HG02943 (cell line): Measurements from ENCODE around the gene ARHGEF2.

ENCODE experiments used
- ATAC-seq: cut with Tn5 transposase; IDR thresholded peaks from one replicate; pipeline ENCODE4 v1.9.1; 2021; ENCODE audit warnings: mild to moderate bottlenecking, low read depth, moderate library complexity; ENCODE audit not compliant: unreplicated experiment

Gene ARHGEF2

GRCh38 chr1:155973723-155974122 is 4.6 kb downstream of the ARHGEF2 start:
- ATAC-seq: no peak

DNA sequence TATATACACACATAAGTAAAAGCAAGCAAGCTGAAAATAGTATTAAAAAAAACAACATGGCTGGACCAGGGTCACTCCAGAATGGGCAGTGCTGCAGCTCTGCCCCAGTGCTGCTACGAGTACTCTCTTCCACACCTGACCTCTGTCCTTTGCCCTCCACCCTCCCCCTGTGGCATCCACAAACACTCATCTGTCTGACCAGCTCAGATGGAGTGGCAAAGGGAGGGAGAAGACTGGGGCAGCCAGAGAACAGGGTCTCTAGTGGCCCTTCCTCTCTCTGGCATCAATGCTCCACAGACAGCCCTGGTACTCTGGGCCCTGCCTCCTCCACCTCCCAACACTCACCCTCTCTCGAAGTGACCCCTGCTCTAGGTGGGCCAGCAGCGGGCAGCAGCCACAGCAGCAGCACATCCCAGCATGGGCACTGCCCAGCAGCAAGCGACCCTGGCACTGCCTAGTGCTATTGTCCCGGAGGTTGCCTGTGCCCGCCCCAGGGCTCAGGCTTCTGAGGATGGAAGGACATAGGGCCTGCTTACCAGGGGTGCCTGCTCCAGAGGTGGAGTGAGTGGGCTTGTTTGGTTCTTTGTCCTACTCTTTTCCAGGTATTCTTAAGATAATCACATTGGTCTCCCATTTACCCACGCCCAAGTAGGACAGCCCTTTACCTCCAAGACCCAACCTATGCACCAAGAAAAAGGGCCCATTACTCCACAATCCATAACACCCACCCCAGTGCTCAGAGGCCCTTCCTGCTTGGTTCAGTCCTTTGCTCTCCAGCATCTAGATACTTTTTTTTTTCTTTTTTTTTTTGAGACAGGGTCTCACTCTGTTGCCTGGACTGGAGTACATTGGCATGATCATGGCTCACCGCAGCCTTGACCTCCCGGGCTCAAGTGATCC is 6.2 kb downstream of the ARHGEF2 start:
- no peak for ATAC-seq

DNA sequence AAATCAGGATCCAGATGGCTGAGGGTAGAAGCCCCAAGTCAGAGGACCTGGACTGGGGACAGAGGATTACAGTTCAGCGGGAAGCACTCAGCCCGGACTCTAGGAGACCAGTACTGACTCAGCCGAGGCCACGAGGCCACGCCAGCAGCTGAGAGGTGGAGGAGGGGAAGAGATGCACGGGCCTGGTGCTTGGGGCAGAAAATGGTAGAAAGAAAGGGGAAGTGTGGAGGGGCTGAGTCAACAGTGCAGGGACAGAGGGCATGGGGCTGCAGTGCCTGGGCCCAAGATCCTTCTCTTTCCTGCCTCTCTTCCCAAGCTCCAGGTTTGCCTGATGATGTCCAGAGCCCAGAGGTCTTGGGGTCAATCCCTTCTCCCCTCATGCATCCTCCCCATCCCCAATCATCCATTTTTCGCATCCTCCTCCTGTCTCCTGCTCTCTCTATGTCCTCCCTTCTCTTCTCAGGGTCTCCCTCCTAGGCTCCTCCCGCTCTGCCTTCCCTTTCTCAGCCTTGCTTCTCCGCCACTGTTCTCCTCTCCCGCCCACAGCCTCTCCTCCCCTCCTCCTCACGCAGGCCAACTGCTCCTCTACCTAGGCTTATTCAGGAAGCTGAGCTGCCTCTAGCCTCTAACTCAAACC is 7.7 kb downstream of the ARHGEF2 start:
- no peak for ATAC-seq

- ATAC-seq: no peak
These were observed 9.0 kb downstream of the ARHGEF2 start for GRCh38 chr1:155969377-155969791.

- ATAC-seq: no peak
These were observed 9.7 kb downstream of the ARHGEF2 start for GRCh38 chr1:155968670-155969069.

DNA sequence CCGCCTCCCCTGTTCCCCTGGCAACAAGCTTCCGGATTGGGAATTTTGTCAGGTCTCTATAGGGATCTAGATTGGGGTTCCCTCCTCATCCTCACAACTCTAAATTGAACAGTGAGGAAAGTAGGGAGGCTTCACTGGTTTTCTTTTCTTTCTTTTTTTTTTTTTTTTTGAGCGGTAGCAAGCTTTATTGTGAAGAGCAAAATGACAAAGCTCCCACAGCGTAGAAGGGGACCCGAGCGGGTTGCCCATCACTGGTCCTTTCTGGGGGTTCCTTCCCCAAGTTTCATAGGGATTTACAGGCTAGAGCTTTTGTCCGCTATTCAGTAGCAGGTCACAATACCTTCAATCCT is 10.3 kb downstream of the ARHGEF2 start:
- ATAC-seq: no peak

DNA sequence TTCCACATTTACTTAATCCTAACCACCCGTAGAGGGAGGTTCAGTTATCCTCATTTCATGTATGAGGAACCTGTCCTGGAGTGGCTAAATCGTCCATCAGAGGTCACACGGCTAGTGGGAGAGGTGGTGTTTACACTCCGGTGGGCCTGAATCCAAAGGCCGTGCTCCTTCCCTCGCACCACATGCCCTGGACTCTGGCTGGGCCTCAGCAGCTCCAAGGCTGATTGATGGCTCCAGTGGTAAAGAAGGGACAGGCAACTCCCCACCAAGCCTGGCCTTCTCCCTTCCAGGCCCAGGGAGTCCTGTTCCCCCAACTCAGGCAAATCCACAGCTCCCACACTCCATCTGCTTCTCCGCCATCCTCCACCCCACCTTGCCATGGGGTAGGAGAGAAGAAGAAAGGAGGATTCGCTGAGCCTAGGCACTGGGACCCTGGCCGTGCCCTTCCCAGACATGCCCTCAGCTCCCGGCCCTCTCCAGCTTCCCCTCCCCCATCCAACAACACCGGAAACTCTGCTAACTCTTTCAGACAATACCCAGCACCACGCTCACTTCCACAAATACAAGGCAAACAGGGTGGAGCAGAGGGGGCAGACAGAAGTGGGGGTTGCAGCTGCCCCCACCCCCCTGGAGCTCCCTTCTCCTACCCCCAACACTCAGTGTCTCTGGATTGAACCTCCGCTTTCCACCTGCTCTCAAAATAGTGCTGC is 10.9 kb downstream of the ARHGEF2 start:
- ATAC-seq: no peak

DNA sequence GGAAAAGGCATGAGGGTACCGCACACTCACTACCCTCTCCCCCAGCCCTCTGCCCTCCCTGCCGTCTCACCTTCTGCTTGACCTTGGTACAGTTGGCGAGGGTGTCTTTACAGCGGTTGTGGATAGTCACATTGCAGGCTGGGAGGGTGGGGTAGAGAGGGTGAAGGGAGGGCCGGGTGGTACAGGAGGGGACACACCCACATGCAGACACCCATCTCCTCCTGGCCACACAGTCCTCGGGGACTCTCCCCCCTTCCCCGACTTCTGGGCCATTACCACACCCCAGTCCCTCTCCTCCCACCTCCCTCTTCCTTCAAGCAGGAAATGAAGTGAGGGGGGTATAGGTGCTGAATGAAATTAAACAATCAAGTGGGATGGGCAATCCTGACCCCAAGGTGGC is 11.6 kb downstream of the ARHGEF2 start:
- ATAC-seq: no peak

- ATAC-seq: no peak
These were observed 12.2 kb downstream of the ARHGEF2 start for GRCh38 chr1:155966135-155966534.

GRCh38 chr1:155964193-155964592 is 14.2 kb downstream of the ARHGEF2 start:
- ATAC-seq: no peak

- no peak for ATAC-seq
These were observed 15.6 kb downstream of the ARHGEF2 start for GRCh38 chr1:155962599-155963211.

DNA sequence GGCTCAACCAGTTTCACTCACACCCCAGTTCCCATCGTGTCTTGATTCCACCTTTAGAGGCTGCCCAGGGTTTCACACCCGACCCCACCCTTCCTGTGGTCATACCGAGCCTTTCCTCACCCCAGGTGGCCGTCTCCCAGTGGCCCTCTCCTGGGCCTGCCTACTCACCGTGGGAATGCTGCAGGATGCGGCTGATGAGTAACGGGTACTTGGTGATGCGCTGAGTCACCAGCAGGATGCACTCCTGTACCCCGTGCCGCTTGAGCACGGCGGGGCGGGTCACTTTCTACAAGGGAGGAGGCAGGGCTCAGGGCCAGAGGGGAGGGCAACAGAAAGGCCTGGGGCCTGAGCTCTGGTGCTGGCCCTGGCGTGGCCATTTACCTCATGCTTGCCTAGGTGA is 16.4 kb downstream of the ARHGEF2 start:
- ATAC-seq: no peak

- ATAC-seq: no peak
These were observed 18.1 kb downstream of the ARHGEF2 start for GRCh38 chr1:155960081-155960745.

DNA sequence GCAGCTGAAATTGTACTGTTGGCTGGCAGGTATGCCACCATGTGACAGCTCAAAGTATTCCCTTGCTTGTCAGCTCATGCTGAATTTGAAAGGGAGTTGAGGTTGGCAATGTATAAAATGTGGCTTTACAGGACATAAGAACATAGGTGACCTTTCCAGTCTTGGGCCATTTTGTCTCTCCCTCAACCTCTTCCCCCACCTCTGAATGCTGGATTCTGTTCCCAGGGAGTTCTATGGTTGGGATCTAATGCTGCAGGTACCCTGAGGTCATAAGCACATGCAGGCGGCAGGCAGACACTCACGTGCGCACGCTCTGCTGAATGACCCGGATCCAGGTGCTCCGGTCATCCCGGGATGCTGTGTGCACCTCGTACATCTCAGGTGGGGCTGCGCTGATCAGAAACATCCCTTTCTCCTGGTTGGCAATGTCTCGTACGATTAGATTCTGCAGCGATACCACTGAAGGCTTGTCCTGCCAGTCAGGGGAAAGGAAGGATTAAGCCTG is 20.9 kb downstream of the ARHGEF2 start:
- no peak for ATAC-seq

DNA sequence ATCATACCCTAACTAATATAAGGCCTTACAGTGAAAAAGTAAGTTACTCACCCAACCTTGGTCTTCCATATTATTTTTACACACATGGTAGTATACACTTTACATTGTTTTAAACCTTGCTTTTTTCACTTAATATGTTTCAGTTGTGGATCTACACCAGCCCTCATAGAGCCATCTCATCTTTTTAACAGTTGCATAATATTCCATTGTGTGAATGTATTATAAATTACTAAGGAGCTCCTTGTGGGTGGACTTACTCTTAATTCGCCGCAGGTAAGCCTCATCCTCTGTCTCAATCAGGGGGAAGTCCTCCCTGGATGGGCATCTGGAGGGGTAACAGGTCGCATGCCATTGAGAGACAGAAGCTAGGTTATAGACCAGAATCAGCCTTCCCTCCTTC is 23.7 kb downstream of the ARHGEF2 start:
- ATAC-seq: no peak

DNA sequence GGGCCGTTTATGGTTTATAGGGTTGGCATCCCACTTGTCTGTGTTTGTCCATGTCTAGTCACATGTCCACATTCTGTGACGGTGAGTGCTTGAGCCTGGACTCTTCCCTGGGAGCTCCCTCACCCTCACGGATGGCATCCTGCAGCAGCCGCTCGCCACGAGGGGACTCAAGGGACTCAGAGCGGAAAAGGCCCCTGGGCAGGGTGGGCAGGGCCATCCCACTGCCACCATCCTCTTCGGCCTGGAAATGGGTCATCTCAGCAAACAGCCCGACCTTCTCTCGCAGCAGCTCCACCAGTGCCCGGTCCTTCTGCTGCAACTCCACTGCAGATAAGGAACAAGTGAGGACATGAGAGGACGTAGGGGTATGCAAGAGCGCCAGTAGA is 25.8 kb downstream of the ARHGEF2 start:
- no peak for ATAC-seq

- ATAC-seq: no peak
These were observed 26.4 kb downstream of the ARHGEF2 start for GRCh38 chr1:155951753-155952504.

GRCh38 chr1:155950829-155951228 is 27.5 kb downstream of the ARHGEF2 start:
- ATAC-seq: no peak

DNA sequence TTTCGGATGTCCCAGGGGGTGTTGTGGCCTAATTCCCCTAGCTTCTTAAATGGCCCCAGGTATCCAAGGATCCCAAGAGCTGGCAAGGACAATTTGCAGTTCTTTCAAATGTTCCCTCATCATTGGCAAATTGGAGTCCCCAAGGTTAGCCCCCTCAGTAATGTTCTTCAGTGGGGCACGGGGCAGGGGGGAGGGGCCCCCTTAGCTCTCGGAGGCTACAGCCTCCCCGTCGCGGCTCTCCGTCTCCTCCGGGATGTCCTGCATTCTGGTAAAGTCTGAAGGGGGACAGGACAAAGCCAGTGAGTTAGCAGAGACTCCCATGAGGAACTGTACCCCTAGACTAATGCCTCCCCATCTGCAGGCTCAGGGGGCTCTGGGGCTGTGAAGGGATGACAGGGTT is 30.6 kb downstream of the ARHGEF2 start:
- no peak for ATAC-seq

DNA sequence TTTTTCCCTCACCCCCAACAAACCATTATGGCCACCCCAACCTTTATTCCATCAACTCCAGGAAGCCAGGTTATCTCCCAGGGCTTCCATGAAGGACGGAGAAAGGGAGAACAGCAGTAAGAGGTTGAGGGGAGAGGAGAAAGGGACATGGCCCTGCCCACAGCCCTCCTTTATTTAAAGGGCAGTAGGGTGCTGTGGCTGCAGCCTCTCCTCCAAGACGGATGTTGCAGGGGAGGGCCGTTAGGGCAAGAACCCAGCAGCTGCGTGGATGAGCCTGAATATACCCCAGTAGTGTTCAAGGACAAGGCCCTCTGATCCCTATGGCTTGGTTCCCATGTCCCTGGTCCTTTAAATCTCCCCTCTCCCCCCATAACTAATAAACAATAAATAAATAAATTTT is 31.1 kb downstream of the ARHGEF2 start:
- ATAC-seq: no peak
